ENCODE results near the gene GHR.

GHR gene

GRCh38 chr5:42593591-42593990, 170.4 kb downstream of the GHR start:
- no peak overlapping the region for H2AFZ ChIP-seq (ENCODE audit: low read length)

GRCh38 chr5:42595597-42595996, 172.4 kb downstream of the GHR start:
- TF ChIP-seq EZH2phosphoT487 (IDR thresholded peaks at IDR 0.05; ENCODE audit: low read length) (no peak), CTCF (IDR thresholded peaks at IDR 0.05; ENCODE audit: low read length) (no peak), EZH2 (optimal IDR thresholded peaks at IDR 0.05; ENCODE audit: low read depth, low read length) (no peak)
- Histone ChIP-seq H3K79me2 (ENCODE audit: low read length) (no peaks in the 10 kb centered on the region), H3K36me3 (replicated peaks; ENCODE audit: insufficient read depth, low read length) (no peaks in the 10 kb centered on the region), H3F3A (ENCODE audit: insufficient read depth, low read length) (no peaks in the 10 kb centered on the region), H4K20me1 (ENCODE audit: insufficient read depth, low read length) (no peaks in the 10 kb centered on the region), H3K4me2 (ENCODE audit: low read depth, low read length) (no peak overlapping the region), H3K27ac (ENCODE audit: low read length) (no peak overlapping the region), H2AFZ (ENCODE audit: low read length) (no peak overlapping the region), H3K9me2 (replicated peaks; ENCODE audit: insufficient read depth, low read length) (no peaks in the 10 kb centered on the region), H3K9me3 (replicated peaks; ENCODE audit: insufficient read depth, low read length) (no peaks in the 10 kb centered on the region), H3K27me3 (replicated peaks; ENCODE audit: insufficient read depth, low read length) (no peaks in the 10 kb centered on the region), H3K9ac (ENCODE audit: low read length) (no peak overlapping the region), H3K4me3 (ENCODE audit: low read length) (no peak overlapping the region), H3K4me1 (ENCODE audit: low read length) (peaks cover 6% of the 10 kb centered on the region; the same call in 1 of the 2 replicates)
- no peak for DNase-seq

More at GRCh38 chr5:42593591-42593990, 170.4 kb downstream of the GHR start:
- no peak overlapping the region for H3K4me3 ChIP-seq (ENCODE audit: low read length)
- H3K4me2 ChIP-seq (ENCODE audit: low read depth, low read length): no peak overlapping the region
- no peaks in the 10 kb centered on the region for H3K9me3 ChIP-seq (replicated peaks; ENCODE audit: insufficient read depth, low read length)
- no peaks in the 10 kb centered on the region for H3F3A ChIP-seq (ENCODE audit: insufficient read depth, low read length)
- no peaks in the 10 kb centered on the region for H3K79me2 ChIP-seq (ENCODE audit: low read length)
- no peaks in the 10 kb centered on the region for H4K20me1 ChIP-seq (ENCODE audit: insufficient read depth, low read length)
- DNase-seq: no peak
- H3K36me3 ChIP-seq (replicated peaks; ENCODE audit: insufficient read depth, low read length): no peaks in the 10 kb centered on the region
- H3K9ac ChIP-seq (ENCODE audit: low read length): no peak overlapping the region
- no peaks in the 10 kb centered on the region for H3K9me2 ChIP-seq (replicated peaks; ENCODE audit: insufficient read depth, low read length)
- TF ChIP-seq CTCF (IDR thresholded peaks at IDR 0.05; ENCODE audit: low read length): no peak
- TF ChIP-seq EZH2 (optimal IDR thresholded peaks at IDR 0.05; ENCODE audit: low read depth, low read length): no peak
- no peak for TF ChIP-seq EZH2phosphoT487 (IDR thresholded peaks at IDR 0.05; ENCODE audit: low read length)
- H3K4me1 ChIP-seq (ENCODE audit: low read length): no peaks in the 10 kb centered on the region
- no peak overlapping the region for H3K27ac ChIP-seq (ENCODE audit: low read length)
- H3K27me3 ChIP-seq (replicated peaks; ENCODE audit: insufficient read depth, low read length): no peaks in the 10 kb centered on the region

GRCh38 chr5:42596817-42597216, 173.6 kb downstream of the GHR start:
- Histone ChIP-seq H3K4me1 (ENCODE audit: low read length) (peaks cover 7% of the 10 kb centered on the region; the same call in 1 of the 2 replicates), H3K9me2 (replicated peaks; ENCODE audit: insufficient read depth, low read length) (no peaks in the 10 kb centered on the region), H3K79me2 (ENCODE audit: low read length) (no peaks in the 10 kb centered on the region), H3K4me3 (ENCODE audit: low read length) (no peak overlapping the region), H3K27ac (ENCODE audit: low read length) (no peak overlapping the region), H3K27me3 (replicated peaks; ENCODE audit: insufficient read depth, low read length) (no peaks in the 10 kb centered on the region), H3K36me3 (replicated peaks; ENCODE audit: insufficient read depth, low read length) (no peaks in the 10 kb centered on the region), H4K20me1 (ENCODE audit: insufficient read depth, low read length) (no peaks in the 10 kb centered on the region), H3K9me3 (replicated peaks; ENCODE audit: insufficient read depth, low read length) (no peaks in the 10 kb centered on the region), H3K4me2 (ENCODE audit: low read depth, low read length) (no peak overlapping the region), H3F3A (ENCODE audit: insufficient read depth, low read length) (no peaks in the 10 kb centered on the region), H3K9ac (ENCODE audit: low read length) (no peak overlapping the region), H2AFZ (ENCODE audit: low read length) (no peak overlapping the region)
- no peak for TF ChIP-seq EZH2 (optimal IDR thresholded peaks at IDR 0.05; ENCODE audit: low read depth, low read length)
- no peak for TF ChIP-seq CTCF (IDR thresholded peaks at IDR 0.05; ENCODE audit: low read length)
- no peak for TF ChIP-seq EZH2phosphoT487 (IDR thresholded peaks at IDR 0.05; ENCODE audit: low read length)
- DNase-seq: no peak
